ENCODE measurements around the gene BSN. TPM values are rescaled to one million over a fixed set of nuclear protein-coding genes. Genes with fewer than 3 reads are reported as not detected.

BSN gene
- total RNA-seq, 1 donor from 2014 or later = 4.0 TPM

GRCh38 chr3:49638445-49638844 is 84.2 kb downstream of the BSN start:
- no peaks in the 10 kb centered on the region for H3K4me1 Mint-ChIP-seq (ENCODE audit: unreplicated experiment)
- peaks cover 3% of the 10 kb centered on the region for H3K27me3 Mint-ChIP-seq
- no peak for DNase-seq (ENCODE audit: extremely low spot score, unreplicated experiment)
- H3K36me3 Mint-ChIP-seq = no peaks in the 10 kb centered on the region
- no peak overlapping the region for H3K27ac Mint-ChIP-seq
- TF ChIP-seq, protein P1, sequence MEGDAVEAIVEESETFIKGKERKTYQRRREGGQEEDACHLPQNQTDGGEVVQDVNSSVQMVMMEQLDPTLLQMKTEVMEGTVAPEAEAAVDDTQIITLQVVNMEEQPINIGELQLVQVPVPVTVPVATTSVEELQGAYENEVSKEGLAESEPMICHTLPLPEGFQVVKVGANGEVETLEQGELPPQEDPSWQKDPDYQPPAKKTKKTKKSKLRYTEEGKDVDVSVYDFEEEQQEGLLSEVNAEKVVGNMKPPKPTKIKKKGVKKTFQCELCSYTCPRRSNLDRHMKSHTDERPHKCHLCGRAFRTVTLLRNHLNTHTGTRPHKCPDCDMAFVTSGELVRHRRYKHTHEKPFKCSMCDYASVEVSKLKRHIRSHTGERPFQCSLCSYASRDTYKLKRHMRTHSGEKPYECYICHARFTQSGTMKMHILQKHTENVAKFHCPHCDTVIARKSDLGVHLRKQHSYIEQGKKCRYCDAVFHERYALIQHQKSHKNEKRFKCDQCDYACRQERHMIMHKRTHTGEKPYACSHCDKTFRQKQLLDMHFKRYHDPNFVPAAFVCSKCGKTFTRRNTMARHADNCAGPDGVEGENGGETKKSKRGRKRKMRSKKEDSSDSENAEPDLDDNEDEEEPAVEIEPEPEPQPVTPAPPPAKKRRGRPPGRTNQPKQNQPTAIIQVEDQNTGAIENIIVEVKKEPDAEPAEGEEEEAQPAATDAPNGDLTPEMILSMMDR (conservative IDR thresholded peaks at IDR 0.05) = no peak
- H3K4me3 Mint-ChIP-seq = no peak overlapping the region
- no peaks in the 10 kb centered on the region for H3K9me3 Mint-ChIP-seq

- TF ChIP-seq, protein P1 (conservative IDR thresholded peaks at IDR 0.05) = no peak
- H3K27me3 Mint-ChIP-seq = peaks cover 3% of the 10 kb centered on the region
- no peak overlapping the region for H3K4me3 Mint-ChIP-seq
- H3K9me3 Mint-ChIP-seq = no peaks in the 10 kb centered on the region
- no peak for DNase-seq (ENCODE audit: extremely low spot score, unreplicated experiment)
- no peak overlapping the region for H3K27ac Mint-ChIP-seq
- H3K36me3 Mint-ChIP-seq = no peaks in the 10 kb centered on the region
- no peaks in the 10 kb centered on the region for H3K4me1 Mint-ChIP-seq (ENCODE audit: unreplicated experiment)
These were observed 85.3 kb downstream of the BSN start for GRCh38 chr3:49639551-49639950.

- DNase-seq (ENCODE audit: extremely low spot score, unreplicated experiment) = no peak
- Mint-ChIP-seq H3K27me3 (no peaks in the 10 kb centered on the region), H3K4me1 (ENCODE audit: unreplicated experiment) (no peaks in the 10 kb centered on the region), H3K36me3 (no peaks in the 10 kb centered on the region), H3K9me3 (no peaks in the 10 kb centered on the region), H3K4me3 (no peak overlapping the region), H3K27ac (no peak overlapping the region)
- TF ChIP-seq, protein P1 (conservative IDR thresholded peaks at IDR 0.05) = no peak
These were observed 87.0 kb downstream of the BSN start for GRCh38 chr3:49641292-49641691.

DNA sequence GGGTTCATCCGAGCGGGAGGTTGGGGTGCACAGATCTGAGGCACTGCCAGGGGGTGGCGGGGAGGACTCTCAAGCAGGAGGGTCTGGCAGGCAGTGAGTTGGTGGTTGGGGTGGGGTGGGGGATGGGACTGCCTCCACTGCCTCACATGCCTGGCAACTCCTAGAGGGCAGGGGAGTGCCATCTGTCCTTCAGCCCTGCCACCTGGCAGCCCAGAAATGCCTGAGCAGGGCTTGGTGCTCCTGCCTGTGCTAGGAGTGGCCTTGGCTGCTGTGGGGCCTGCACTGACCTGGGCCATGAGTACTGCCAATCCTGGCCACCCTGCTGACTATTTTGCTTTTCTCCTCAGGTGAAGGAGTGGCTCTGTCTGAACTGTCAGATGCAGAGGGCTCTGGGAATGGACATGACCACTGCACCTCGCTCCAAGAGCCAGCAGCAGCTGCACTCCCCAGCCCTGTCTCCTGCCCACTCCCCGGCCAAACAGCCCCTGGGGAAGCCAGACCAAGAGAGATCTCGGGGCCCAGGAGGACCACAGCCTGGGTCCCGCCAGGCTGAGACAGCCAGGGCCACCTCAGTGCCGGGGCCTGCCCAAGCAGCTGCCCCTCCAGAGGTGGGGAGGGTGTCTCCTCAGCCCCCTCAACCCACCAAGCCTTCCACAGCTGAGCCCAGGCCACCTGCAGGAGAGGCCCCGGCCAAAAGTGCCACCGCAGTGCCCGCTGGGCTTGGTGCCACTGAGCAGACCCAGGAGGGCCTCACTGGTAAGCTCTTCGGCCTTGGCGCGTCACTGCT is 87.8 kb downstream of the BSN start:
- H3K27ac Mint-ChIP-seq = no peak overlapping the region
- H3K27me3 Mint-ChIP-seq = no peaks in the 10 kb centered on the region
- H3K4me1 Mint-ChIP-seq (ENCODE audit: unreplicated experiment) = no peaks in the 10 kb centered on the region
- no peaks in the 10 kb centered on the region for H3K9me3 Mint-ChIP-seq
- no peak for DNase-seq (ENCODE audit: extremely low spot score, unreplicated experiment)
- TF ChIP-seq, protein P1 (conservative IDR thresholded peaks at IDR 0.05) = no peak
- H3K36me3 Mint-ChIP-seq = no peaks in the 10 kb centered on the region
- no peak overlapping the region for H3K4me3 Mint-ChIP-seq

DNA sequence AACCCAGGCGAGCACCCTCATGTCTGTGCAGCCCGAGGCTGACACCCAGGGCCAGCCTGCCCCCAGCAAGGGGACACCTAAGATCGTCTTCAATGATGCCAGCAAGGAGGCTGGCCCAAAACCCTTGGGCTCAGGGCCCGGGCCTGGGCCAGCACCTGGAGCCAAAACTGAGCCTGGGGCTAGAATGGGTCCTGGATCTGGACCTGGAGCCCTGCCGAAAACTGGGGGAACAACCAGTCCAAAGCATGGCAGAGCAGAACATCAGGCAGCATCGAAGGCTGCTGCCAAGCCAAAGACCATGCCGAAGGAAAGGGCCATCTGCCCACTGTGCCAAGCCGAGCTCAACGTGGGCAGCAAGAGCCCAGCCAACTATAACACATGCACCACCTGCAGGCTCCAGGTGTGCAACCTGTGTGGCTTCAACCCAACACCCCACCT is 88.5 kb downstream of the BSN start:
- H3K36me3 Mint-ChIP-seq = no peaks in the 10 kb centered on the region
- H3K4me3 Mint-ChIP-seq = no peak overlapping the region
- no peak overlapping the region for H3K27ac Mint-ChIP-seq
- no peaks in the 10 kb centered on the region for H3K27me3 Mint-ChIP-seq
- H3K4me1 Mint-ChIP-seq (ENCODE audit: unreplicated experiment) = no peaks in the 10 kb centered on the region
- no peaks in the 10 kb centered on the region for H3K9me3 Mint-ChIP-seq
- TF ChIP-seq, protein P1 (conservative IDR thresholded peaks at IDR 0.05) = no peak
- DNase-seq (ENCODE audit: extremely low spot score, unreplicated experiment) = no peak

All from type B pancreatic cell (in vitro differentiated cells).